ENCODE measurements around the gene MATR3. TPM values are rescaled to one million over a fixed set of nuclear protein-coding genes. Genes with fewer than 3 reads are reported as not detected.

MATR3 gene
- total RNA-seq, 1 experiment from 2014 or later: 267 TPM

GRCh38 chr5:139266236-139266635, 27.3 kb upstream of the MATR3 start:
- Histone ChIP-seq H2BK15ac (ENCODE audit: low read depth, low read length) (no peak overlapping the region), H3K27ac (ENCODE audit: insufficient read length, low read depth, low read length) (no peak overlapping the region)
- WGBS (ENCODE audit: extremely low coverage, insufficient read length, low lambda C conversion rate): no CpG with 5 or more reads among the region's 11 CpGs

More at GRCh38 chr5:139266236-139266635, 27.3 kb upstream of the MATR3 start:
- TF ChIP-seq, protein P1, sequence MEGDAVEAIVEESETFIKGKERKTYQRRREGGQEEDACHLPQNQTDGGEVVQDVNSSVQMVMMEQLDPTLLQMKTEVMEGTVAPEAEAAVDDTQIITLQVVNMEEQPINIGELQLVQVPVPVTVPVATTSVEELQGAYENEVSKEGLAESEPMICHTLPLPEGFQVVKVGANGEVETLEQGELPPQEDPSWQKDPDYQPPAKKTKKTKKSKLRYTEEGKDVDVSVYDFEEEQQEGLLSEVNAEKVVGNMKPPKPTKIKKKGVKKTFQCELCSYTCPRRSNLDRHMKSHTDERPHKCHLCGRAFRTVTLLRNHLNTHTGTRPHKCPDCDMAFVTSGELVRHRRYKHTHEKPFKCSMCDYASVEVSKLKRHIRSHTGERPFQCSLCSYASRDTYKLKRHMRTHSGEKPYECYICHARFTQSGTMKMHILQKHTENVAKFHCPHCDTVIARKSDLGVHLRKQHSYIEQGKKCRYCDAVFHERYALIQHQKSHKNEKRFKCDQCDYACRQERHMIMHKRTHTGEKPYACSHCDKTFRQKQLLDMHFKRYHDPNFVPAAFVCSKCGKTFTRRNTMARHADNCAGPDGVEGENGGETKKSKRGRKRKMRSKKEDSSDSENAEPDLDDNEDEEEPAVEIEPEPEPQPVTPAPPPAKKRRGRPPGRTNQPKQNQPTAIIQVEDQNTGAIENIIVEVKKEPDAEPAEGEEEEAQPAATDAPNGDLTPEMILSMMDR (conservative IDR thresholded peaks at IDR 0.05): no peak
- H3K36me3 Mint-ChIP-seq (ENCODE audit: insufficient read depth in 1 of 3, low read depth in 3 of 3): no peaks in the 10 kb centered on the region
- no peak overlapping the region for H3K4me2 ChIP-seq (ENCODE audit: insufficient read depth, insufficient read length, low read length)
- peaks cover 11 to 16% of the 10 kb centered on the region in 2 experiments for H3K4me1 Mint-ChIP-seq
- DNase-seq: no peak
- no peaks in the 10 kb centered on the region for H3K79me1 ChIP-seq (ENCODE audit: insufficient read depth, low read depth, low read length, poor library complexity, severe bottlenecking)
- no peak overlapping the region for H2BK120ac ChIP-seq (ENCODE audit: low read depth, low read length, poor library complexity, severe bottlenecking)
- no peaks in the 10 kb centered on the region for H3K9me3 Mint-ChIP-seq
- H2BK20ac ChIP-seq (ENCODE audit: low read depth, low read length, poor library complexity, severe bottlenecking): no peak overlapping the region
- no peak overlapping the region for H3K56ac ChIP-seq (ENCODE audit: insufficient read length, low read depth, low read length)
- H2AK5ac ChIP-seq (ENCODE audit: insufficient read length, low read length): no peak overlapping the region
- no peak overlapping the region for H3K18ac ChIP-seq (ENCODE audit: insufficient read length, low read depth, low read length)
- no peak overlapping the region for H4K91ac ChIP-seq (ENCODE audit: insufficient read length, low read depth, low read length)
- no peak overlapping the region for H3K23ac ChIP-seq (ENCODE audit: insufficient read length, low read depth, low read length)
- no peaks in the 10 kb centered on the region for H3K27me3 ChIP-seq (ENCODE audit: insufficient read depth, low read length)
- no peaks in the 10 kb centered on the region for H3K9me3 ChIP-seq (ENCODE audit: control insufficient read depth, low read depth, low read length)
- H2AFZ ChIP-seq (ENCODE audit: low read length): no peak overlapping the region
- H4K5ac ChIP-seq (ENCODE audit: insufficient read length, low read depth, low read length): no peak overlapping the region
- no peak overlapping the region for H3K4me3 Mint-ChIP-seq
- no peaks in the 10 kb centered on the region for H4K20me1 ChIP-seq (ENCODE audit: control insufficient read depth, insufficient read depth, insufficient read length)
- H3T11ph ChIP-seq (ENCODE audit: low read length): no peak overlapping the region
- H3K23me2 ChIP-seq (ENCODE audit: insufficient read length, low read depth, low read length, poor library complexity, severe bottlenecking): no peaks in the 10 kb centered on the region
- H3K4me1 ChIP-seq (ENCODE audit: insufficient read depth, low read length): peaks cover 7% of the 10 kb centered on the region
- H3K14ac ChIP-seq (ENCODE audit: insufficient read depth, low read length): no peak overlapping the region
- no peaks in the 10 kb centered on the region for H3K27me3 Mint-ChIP-seq (ENCODE audit: low read depth)
- no peak overlapping the region for H2BK12ac ChIP-seq (ENCODE audit: insufficient read length, low read depth, low read length)
- H3K27ac Mint-ChIP-seq: no peak overlapping the region
- no peak overlapping the region for H2BK5ac ChIP-seq (ENCODE audit: insufficient read length, low read length)
- no peak overlapping the region for H3K9ac ChIP-seq (ENCODE audit: extremely low read depth, insufficient read length, low read length)
- H3K4ac ChIP-seq (ENCODE audit: low read depth, low read length): no peak overlapping the region
- H3K79me2 ChIP-seq (ENCODE audit: insufficient read depth, low read length): no peaks in the 10 kb centered on the region
- no peak overlapping the region for H4K8ac ChIP-seq (replicated peaks; ENCODE audit: insufficient read length, low read depth, low read length)

Measured in H9 (cell line).